ENCODE results near the gene ATXN1. TPM values are rescaled to one million over a fixed set of nuclear protein-coding genes. Genes with fewer than 3 reads are reported as not detected.

Gene ATXN1
- polyA plus RNA-seq, 1 donor from 2014 or later = 28.2 TPM

- Histone ChIP-seq H3K27ac (ENCODE audit: low read length) (no peak overlapping the region), H3K9me2 (ENCODE audit: insufficient read depth, low read length) (no peaks in the 10 kb centered on the region), H3F3A (ENCODE audit: insufficient read depth, low read length, poor library complexity, severe bottlenecking) (no peaks in the 10 kb centered on the region), H3K27me3 (ENCODE audit: insufficient read depth, low read depth, low read length) (no peaks in the 10 kb centered on the region), H2AFZ (ENCODE audit: low read depth, low read length) (no peak overlapping the region), H4K20me1 (ENCODE audit: insufficient read depth) (no peaks in the 10 kb centered on the region), H3K4me3 (ENCODE audit: low read length) (no peak overlapping the region), H3K9ac (ENCODE audit: low read length) (no peak overlapping the region), H3K79me2 (replicated peaks; ENCODE audit: insufficient read depth, low read length) (no peaks in the 10 kb centered on the region), H3K9me3 (ENCODE audit: low read length) (no peaks in the 10 kb centered on the region), H3K36me3 (ENCODE audit: insufficient read depth, low read length) (no peaks in the 10 kb centered on the region), H3K4me2 (ENCODE audit: low read length) (no peak overlapping the region)
- TF ChIP-seq SMC3 (conservative IDR thresholded peaks at IDR 0.05; ENCODE audit: poor library complexity) (no peak), RAD21 (conservative IDR thresholded peaks at IDR 0.05) (no peak), MXI1 (conservative IDR thresholded peaks at IDR 0.05; ENCODE audit: poor library complexity, severe bottlenecking) (no peak), EZH2 (IDR thresholded peaks at IDR 0.05; ENCODE audit: borderline replicate concordance, insufficient read depth, low read length, poor library complexity, severe bottlenecking) (no peak), POLR2AphosphoS5 (IDR thresholded peaks at IDR 0.05) (no peak), EP300 (conservative IDR thresholded peaks at IDR 0.05; ENCODE audit: poor library complexity, severe bottlenecking) (no peak), CTCF (IDR thresholded peaks at IDR 0.05; ENCODE audit: poor library complexity, severe bottlenecking) (no peak), REST (IDR thresholded peaks at IDR 0.05; ENCODE audit: borderline replicate concordance) (no peak), TAF1 (IDR thresholded peaks at IDR 0.05; ENCODE audit: low read depth) (no peak)
Observed at GRCh38 chr6:16397623-16398022, 363.6 kb downstream of the ATXN1 start.

GRCh38 chr6:16396497-16397319 lies 364.6 kb downstream of the ATXN1 start:
- Histone ChIP-seq H2AFZ (ENCODE audit: low read depth, low read length) (no peak overlapping the region), H3K79me2 (replicated peaks; ENCODE audit: insufficient read depth, low read length) (no peaks in the 10 kb centered on the region), H3K4me2 (ENCODE audit: low read length) (no peak overlapping the region), H4K20me1 (ENCODE audit: insufficient read depth) (no peaks in the 10 kb centered on the region), H3K9me2 (ENCODE audit: insufficient read depth, low read length) (no peaks in the 10 kb centered on the region), H3K4me3 (ENCODE audit: low read length) (no peak overlapping the region), H3K9me3 (ENCODE audit: low read length) (no peaks in the 10 kb centered on the region), H3K27ac (ENCODE audit: low read length) (no peak overlapping the region), H3K27me3 (ENCODE audit: insufficient read depth, low read depth, low read length) (no peaks in the 10 kb centered on the region), H3K9ac (ENCODE audit: low read length) (no peak overlapping the region), H3K36me3 (ENCODE audit: insufficient read depth, low read length) (no peaks in the 10 kb centered on the region), H3F3A (ENCODE audit: insufficient read depth, low read length, poor library complexity, severe bottlenecking) (no peaks in the 10 kb centered on the region)
- no peak for TF ChIP-seq SMC3 (conservative IDR thresholded peaks at IDR 0.05; ENCODE audit: poor library complexity)
- TF ChIP-seq EP300 (conservative IDR thresholded peaks at IDR 0.05; ENCODE audit: poor library complexity, severe bottlenecking) = no peak
- no peak for TF ChIP-seq CTCF (IDR thresholded peaks at IDR 0.05; ENCODE audit: poor library complexity, severe bottlenecking)
- no peak for TF ChIP-seq MXI1 (conservative IDR thresholded peaks at IDR 0.05; ENCODE audit: poor library complexity, severe bottlenecking)
- no peak for TF ChIP-seq RAD21 (conservative IDR thresholded peaks at IDR 0.05)
- TF ChIP-seq EZH2 (IDR thresholded peaks at IDR 0.05; ENCODE audit: borderline replicate concordance, insufficient read depth, low read length, poor library complexity, severe bottlenecking) = no peak

Measured in neural cell (in vitro differentiated cells).